ENCODE results near the gene ZBTB7C. TPM values are rescaled to one million over a fixed set of nuclear protein-coding genes. Genes with fewer than 3 reads are reported as not detected.
A peak's percentile ranks its signal among the peaks of the same experiment; 100 is the strongest.

The ZBTB7C gene
- polyA plus RNA-seq, 4 donors = 13.1 to 41.1 (median 17.4) TPM

DNA sequence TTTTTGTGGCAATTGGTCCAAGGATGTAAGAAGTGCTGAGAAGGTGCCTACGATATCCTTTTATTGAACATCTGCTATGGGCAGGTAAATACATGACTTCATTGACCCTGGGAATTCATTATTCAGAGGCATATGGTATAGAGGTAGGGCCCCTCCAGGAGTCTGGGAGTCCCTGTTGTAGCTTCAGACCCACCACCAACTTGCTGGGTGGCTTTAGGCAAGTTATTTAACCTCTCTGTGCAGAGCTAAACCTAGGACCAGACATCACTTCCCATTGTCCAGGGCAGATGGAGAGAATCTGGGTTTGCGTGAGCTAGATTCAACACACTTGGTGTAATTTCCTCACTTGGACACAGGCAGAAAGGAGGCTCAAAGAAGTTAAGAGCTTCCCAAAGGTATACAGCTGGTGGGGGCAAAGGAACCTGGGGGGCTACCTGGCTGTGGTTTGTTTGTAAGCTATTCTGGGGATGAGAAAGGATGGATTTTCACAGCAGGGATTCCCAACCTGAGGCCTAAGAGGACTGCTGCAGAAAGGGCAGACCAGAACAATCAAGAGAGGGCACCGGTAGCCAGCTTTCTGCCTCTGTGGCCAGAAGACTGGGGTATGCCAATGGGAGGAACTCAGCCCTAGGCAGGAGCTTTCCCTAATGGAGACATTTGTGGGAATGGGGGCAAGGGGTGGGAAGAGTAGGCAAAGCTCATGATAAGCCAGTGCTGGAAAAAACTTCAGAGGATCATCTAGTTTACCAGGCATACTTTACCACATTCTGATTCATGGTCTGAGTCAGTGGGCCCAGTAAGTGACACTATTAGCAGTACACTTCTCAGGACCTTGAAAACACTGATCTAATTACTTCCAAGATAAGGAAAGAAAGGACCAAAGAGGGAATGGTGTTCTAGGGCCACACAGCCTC, 376.1 kb downstream of the ZBTB7C start:
- no peak for DNase-seq (ENCODE audit: low read depth in 4 of 4, low spot score in 3 of 4)

DNA sequence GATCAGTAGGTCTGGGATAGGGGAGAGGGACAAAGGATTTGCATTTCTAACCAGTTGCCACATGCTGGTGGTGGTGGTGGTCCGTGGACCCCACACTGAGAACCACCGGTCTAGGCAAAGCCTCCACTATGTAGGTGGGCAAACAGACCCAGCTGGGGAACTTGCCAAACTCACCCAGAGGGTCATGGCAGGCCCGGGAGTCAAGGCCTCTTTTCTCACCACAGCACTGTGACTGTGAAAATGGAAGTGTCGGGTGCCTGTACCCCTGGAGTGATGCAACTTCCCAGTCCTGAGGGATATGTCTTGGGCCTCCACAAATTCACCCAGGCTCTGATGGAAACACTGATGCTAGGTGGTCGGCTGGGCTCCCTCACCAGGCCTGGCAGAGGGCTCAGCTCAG, 377.5 kb downstream of the ZBTB7C start:
- DNase-seq (ENCODE audit: low read depth in 4 of 4, low spot score in 3 of 4) = no peak

DNA sequence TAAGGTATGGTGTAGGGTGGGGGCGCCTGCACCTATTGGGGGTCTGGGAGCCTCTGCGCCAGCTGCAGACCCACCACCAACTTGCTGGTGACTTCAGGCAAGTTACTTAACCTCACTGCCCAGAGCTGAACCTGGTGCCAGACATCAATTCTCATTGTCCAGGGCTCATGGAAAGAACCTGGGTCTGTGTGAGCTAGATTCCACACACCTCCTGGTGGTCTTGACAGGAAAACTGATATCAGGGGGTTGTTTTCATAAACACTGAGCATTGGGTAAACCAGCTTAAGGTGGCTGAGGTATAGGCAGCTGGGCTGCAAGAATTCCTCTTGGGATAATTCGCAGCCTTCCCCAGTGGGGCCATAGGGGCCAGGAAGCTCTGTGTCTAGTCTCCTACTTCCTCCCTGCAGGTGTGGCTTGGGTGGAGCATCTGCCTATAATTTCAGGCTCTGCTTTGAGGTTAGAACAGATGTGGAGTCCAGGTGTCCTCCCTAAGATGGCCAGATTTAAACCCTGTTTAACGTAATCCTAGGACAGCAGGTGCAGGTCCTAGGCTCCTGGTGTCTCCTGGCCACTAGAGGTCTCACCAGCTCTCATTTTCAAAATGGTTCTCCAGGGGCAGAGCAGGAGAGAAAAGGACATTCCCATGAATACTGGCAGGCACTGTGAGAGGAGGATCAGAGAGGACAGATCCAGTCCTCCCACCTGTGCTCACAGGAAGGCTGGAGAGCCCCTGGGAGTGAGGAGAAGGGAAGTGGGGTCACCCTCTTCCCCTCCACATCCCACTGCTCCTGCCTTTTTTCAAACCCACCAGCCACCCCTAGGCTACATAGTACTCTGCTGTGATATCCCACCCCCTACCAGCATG, 378.3 kb downstream of the ZBTB7C start:
- peak in 2 of 4 donors; percentile 62 to 67 for DNase-seq (ENCODE audit: low read depth in 4 of 4, low spot score in 3 of 4)

DNA sequence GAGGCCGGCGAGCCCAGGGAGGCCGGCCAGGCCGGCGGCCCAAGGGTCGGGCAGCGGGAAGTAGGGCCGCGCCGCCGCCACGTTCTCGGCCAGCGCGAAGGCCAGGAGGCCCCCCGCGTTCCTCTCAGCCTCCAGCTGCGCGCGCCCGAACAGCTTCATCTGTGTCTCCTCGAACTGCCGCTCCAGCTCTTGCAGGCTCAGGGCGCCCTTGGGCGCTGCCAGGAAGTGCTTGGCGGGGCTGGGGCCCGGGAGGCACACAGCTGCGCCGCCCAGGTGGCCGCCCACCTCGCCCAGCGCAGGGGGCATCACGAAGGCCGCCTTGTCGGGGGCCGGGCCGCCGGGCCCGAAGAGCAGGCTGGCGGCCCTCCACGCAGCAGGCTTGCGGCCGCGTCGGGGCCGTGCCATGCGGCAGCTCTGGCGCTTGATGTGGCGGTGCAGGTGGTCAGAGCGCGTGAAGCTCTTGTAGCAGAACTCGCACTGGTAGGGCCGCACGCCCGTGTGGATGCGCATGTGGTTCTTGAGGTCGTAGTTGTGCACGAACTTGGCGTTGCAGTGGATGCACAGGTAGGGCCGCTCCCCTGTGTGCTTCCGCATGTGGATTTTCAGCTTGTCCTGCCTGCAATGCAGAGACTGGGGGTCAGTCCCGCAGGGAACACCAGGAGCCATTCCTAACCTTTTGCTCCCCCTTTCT, 379.7 kb downstream of the ZBTB7C start:
- DNase-seq (ENCODE audit: low read depth in 4 of 4, low spot score in 3 of 4) = no peak

DNA sequence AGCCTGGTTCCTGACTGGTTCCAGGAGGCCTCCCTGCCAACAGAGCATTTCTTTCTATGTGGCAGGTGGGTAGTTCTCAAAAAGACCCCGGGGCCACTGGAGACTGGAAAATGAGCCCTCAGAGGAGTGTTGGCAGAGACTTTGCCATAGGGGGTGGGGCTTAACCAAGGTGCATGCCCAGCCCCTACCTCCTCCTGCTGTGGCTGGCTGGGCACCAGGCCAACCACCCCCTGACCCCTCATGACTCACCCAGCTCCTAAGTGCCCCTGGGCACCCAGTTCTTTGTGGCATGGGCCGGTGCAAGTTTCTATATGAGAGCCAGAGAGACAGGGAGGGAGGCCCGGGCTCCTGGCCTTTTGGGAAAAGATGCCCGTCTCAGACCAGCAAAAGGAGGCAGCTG, 380.5 kb downstream of the ZBTB7C start:
- no peak for DNase-seq (ENCODE audit: low read depth in 4 of 4, low spot score in 3 of 4)

DNA sequence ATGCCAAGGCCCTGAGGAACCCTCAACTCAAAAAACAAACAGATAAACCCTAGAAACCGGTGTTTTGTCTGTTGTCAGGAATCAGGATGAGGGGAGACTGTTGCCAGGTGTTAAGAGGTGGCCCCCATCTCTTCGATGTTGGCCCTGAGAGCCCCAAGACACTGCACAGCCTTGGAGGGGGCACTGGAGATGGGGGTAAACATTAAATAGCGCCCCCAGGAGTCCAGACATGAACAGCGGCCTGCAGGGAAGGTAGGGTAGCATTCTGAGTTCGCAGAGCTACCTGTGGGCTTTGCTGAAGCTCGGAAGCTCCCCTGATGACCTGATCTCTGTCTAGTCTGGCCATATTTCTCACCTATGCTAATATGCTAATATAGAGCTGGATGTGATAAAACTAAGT, 381.1 kb downstream of the ZBTB7C start:
- no peak for DNase-seq (ENCODE audit: low read depth in 4 of 4, low spot score in 3 of 4)

DNA sequence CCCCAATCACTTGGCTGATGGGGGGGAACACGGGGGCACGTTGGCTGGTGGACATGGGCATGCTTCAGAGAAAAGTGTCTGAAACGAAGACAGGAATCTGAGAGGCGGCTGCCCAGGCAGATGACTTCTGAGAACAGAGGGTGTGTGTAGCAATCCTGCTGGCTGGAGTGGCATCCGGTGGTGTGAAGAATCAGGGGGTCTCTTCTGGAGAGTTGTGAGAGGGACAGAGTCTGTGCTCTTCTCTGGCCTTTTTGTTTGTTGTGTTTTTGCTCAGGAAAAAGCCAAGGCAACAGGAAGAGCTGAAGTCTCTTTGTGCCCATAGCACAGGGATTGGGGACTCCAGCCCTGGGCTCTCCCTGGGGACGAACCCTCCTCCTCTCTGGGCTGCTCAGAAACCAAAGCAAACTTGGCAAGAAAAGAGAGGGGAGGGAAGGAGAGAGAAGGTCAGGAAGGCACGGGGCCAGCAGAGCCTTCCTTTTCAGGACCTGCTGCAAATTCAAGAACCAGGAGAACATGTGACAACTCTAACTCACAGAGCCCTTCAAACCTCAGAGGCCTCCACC, 381.7 kb downstream of the ZBTB7C start:
- DNase-seq (ENCODE audit: low read depth in 4 of 4, low spot score in 3 of 4) = no peak

DNA sequence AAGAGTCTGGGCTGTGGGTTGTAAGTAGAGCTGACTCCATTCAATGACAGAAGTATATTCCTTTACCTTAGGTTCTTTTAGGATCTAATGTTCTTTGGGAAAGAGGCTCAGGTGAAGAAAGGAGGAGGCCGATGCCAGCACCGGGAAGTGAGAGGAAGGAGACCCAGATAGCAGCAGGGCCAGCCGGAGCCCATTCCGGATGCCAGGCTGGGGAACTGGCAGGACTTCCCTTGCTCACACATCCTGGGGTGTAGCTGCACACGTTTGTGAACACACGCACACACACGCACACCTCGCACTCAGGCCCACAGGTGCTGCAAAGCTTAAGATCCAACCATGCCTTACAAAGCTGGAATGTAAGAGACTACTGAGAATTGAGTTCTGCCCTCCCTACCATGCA, 383.0 kb downstream of the ZBTB7C start:
- no peak for DNase-seq (ENCODE audit: low read depth in 4 of 4, low spot score in 3 of 4)

DNA sequence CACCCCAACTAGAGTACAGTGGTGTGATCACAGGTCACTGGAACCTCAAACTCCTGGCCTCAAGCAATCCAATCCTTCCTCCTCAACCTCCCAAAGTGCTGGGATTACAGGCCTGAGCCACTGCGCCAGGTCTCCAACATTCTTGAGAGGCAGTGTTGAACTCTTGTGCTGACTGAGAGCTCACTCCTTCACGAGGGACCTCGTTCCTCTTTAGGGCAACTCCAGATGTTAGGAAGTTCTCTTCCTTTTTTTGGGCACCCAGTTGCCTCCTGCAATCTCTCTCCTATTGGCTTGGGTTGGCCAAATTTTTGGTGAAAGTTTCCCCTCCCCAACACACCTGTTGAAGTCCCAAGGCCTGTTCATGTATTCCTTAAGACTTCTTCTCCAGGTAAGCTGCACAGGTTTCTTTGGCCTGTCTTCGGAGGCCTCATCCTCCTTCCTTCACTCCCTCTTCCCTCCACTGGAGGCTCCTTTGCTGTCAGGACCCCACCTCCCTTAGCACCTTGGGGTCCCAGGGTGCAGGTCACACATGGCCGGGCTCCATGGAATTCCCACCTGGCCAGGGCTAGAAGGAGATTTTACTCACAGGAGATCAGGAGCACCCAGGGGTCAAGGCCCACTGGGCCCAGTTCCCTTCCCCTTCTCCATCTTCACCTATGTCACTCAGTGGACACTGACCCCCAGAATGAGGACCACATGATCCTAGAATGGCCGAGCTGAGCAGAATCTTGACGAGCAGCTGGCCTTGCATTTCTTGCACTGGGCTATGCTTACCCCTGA, 384.1 kb downstream of the ZBTB7C start:
- no peak for DNase-seq (ENCODE audit: low read depth in 4 of 4, low spot score in 3 of 4)

DNA sequence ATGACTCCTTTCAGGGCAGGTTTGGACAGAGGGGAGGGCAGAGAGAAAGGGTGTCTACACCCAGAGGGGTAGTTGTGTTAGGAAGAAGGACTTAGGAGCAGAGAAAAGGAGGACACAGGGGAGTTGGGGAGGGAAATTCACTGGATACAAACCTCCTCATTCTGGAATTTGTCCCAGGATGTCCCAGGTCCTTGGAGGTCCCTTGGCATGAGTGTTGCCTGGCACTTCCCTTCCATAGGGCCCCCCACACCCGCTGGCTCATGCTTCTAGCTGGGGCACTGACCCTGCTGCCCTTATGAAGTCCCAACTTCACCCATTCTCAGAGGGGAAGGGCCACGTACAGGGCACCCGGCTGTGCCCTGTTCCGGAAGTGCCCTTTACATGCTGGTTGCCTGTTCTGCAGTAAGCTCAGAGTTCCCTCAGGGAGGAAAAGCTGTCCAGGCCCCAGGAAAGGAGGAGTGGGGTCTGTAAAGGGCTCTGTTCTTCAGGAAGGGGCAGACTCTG, 385.1 kb downstream of the ZBTB7C start:
- DNase-seq (ENCODE audit: low read depth in 4 of 4, low spot score in 3 of 4) = no peak

DNA sequence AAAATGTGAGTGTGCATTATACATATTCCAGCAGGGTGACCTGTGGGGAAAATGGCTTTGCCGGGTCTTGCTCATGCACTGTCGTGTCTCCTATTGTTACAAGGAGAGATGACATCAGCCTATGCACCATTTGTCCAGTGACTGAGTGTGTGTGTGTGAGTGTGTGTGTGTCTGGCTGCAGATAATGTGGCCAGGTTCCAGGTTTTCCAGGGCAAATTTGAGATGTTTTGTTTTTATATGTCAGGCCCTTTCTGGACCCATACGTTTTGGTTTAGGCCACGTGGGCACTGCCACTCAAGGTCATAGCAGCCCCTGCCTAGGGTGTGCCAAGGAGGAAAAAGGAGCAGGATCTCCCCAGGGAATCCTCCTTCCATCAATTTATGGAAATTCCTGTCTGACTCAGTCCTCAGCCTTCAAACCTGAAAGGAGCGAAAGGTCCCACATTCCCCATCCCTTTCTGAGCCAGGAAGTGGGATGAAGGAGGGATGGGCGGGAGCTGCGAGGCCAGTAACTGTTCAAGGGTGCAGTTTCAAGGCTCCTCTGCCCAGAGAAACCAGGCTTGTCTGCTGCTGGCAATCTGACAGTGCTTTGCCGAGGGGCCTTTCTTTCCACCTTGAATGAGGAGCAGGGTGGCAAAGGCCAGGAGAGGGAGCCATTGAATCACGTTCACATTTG, 385.7 kb downstream of the ZBTB7C start:
- no peak for DNase-seq (ENCODE audit: low read depth in 4 of 4, low spot score in 3 of 4)

DNA sequence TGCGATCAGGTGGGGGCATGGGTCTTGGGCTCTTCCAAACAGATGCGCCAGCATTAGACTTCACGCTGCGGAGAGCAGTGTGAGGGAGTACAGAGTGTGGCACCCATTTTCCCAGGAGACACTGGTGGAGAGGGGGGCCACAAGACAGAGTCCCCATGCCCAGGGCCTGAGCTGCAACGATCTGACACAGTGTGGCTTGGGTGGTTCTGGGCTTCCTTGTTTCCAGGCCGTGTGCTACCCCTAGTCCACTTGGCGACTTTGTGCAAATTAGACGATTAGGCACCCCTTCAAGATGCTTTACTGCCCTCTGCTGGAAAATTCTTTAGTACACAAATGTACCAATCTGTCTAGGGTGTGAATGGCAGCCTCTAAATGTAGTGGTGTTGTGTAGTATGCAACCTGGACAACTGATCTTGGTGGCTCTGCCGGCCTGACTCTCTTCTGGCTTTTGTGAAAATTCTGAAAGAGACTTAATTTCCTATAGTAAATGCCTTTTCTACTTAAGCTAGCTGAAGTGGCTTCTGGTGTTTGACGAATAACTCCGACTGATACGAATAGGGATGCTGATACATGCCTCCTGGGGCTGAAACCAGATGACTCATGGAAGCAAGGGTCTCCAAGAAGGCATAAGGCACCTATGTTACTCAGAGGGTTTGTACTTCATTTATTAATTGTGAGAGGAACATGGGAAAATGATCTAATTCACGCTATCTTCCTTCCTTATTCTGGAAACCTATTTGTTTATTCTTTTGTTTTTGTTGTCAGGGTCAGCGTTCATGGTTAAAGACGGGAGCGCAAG, 386.5 kb downstream of the ZBTB7C start:
- no peak for DNase-seq (ENCODE audit: low read depth in 4 of 4, low spot score in 3 of 4)

DNA sequence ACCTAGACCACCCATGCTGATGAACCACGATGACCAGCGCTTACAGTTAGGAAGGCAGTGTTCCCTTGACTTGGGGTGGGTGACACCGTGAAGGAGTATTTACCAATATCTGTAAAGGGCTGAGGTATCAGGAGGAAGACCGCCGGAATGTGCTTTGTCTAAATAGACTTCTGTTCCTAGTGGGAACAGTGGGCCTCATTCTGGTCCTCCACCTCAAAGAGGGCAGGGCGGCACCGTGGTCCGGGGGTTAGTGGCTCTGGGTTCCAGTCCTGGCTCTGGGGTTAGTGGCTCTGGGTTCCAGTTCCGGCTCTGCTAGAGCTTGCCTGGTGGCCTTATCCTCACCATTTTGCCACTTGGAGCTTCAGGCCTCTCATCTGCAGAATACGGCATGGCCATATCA, 387.2 kb downstream of the ZBTB7C start:
- no peak for DNase-seq (ENCODE audit: low read depth in 4 of 4, low spot score in 3 of 4)

DNA sequence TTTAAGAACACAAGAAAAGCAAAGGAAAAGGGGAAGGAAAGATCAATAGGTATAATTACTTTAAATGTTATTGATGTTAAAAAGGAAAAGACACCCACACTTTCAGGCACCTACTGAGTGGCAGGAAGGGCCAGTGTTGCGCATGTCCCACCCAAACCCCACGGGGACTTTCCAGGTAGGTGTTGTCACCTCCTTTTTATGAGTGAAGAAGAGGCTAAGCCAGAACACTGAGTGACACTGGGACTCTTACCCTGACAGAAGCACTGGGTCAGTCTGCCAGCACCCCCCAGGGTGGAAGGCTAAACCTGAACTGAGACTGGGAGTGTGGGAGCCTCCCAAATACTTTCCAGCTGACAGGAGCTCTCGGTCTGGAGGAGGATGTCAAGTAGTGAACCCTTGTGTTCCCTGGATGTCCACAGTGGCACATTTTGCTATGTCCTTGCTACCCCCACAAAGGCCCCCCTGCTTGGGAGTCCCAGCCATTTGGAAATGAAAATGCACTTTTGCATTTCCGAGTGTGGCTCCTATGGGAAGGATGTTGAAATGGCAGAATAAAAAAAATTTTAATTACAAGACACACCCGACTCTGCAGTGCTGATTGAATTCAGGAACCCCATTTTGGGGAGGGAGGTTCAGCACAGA, 387.8 kb downstream of the ZBTB7C start:
- DNase-seq (ENCODE audit: low read depth in 4 of 4, low spot score in 3 of 4) = no peak

DNA sequence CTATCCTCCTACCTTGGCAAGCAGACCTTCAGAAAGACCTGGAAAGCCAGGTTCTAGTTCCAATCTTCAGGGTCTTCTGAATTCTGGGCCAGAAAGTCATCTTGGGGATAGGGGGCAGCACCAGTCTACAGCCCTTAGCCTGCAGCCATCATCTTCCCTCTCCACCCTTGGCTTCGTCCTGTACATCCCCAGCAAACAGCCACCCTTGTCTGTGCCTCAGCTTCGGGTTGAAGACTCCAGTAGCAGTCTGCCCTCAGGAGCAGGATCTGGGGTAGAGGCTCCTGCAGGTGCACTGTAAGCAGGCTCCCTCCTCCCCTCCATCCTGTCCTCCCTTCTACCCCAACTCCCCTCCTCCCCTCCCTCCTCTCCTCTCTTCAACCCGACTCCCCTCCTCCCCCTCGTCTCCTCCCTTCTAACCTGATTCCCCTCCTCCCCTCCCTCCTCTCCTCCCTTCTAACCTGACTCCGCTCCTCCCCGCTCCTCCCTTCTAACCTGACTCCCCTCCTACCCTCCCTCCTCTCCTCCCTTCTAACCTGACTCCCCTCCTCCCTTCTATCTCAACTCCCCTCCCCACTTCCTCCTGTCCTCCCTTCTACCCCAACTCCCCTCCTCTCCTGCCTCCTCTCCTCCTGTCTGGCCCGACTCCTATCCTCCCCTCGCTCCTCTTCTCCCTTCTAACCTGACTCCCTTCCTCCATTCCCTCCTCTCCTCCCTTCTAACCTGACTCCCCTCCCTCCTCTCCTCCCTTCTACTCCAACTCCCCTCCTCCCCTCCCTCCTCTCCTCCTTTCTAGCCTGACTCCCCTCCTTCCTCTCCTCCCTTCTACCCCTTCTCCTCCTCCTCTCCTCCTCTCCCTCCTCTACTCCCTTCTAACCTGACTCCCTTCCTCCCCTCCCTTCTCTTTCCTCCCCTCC, 388.6 kb downstream of the ZBTB7C start:
- no peak for DNase-seq (ENCODE audit: low read depth in 4 of 4, low spot score in 3 of 4)

DNA sequence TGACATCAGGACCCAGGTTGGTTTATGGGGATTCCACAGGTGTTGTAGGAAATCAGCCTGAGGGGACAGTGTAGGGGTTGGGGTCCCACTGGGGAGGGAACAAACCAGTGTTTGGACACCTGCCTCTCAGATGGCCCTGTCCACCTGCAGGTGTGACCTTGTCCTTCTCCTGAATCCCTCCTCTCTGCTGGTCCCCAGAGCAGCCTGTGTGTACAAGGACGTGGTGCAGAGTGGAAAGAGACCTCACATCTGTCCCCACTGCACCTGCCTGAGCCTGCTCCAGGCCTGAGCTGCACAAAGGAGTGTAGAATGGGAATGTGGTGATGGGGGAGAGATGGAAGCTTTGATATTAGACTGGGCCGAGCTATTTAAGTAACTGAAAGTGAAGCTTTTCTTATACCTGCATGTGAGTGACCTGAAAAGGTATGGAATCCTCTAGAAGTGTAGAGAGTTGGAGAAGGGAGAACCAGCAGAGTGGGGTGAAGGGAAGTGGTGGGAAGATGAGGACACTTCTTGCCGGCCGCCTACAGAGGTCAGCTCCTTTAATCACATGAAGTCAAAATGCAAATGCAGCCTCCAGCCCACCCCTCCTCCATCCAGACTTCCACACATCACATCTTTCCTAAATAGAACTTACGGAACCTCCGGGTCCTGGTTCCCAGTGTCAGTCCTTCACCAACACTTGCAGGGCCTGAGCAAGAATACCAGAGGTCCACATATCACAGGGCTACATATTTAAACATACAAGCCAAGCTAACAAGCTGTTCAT, 389.4 kb downstream of the ZBTB7C start:
- DNase-seq (ENCODE audit: low read depth in 4 of 4, low spot score in 3 of 4) = no peak
